ENCODE results near the gene SERTAD3.

SERTAD3 gene

DNA sequence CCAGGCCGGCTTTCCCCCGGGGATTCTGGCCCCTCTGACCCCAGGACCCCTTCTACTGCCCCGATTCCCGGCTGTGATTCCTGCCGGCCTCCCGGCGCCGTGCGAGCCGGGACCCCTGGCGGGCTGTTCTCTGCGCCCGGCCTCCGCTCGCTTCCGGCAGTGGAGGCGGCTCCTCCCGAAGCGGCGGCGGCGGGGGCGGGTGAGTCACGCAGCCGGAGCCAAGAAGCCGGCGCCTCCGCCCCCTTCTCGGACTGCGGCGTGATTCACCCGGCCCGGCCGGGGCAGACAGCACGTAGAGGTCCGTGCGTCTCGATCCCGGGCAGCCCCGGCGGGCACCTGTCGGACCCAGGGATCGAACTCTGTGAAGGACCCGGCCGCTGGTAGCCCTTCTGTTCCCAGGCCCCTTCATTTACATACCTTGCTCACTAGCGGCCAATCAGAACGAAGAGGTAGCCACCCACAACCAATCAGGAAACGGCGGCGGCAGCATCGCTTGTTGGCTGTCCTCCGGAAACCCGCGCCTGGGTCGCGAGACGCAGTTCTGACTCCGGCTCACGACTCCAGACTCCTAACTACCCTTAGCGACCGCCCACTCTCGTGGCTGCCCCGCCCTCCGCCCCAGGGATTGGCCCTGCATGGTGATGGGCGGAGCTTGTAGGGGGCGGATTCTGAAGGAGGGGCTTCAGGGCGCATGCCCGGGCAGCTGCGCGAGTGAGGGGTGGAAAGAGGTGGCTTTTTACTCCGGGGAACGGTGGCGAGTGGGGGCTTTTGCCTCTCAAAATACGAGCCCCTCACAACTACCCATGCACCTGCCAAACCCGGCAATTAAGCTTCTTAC, 18.5 kb downstream of the SERTAD3 start, which contains the start of gene SERTAD1:
SERTAD1 (minus strand) TSS at position 543 of the 838 bp plus-strand sequence. CDS start 2,446 bp downstream, outside the sequence.
- in situ Hi-C loops (cut with MboI; ENCODE audit: low sequenced_read_pairs) = no loop called here

DNA sequence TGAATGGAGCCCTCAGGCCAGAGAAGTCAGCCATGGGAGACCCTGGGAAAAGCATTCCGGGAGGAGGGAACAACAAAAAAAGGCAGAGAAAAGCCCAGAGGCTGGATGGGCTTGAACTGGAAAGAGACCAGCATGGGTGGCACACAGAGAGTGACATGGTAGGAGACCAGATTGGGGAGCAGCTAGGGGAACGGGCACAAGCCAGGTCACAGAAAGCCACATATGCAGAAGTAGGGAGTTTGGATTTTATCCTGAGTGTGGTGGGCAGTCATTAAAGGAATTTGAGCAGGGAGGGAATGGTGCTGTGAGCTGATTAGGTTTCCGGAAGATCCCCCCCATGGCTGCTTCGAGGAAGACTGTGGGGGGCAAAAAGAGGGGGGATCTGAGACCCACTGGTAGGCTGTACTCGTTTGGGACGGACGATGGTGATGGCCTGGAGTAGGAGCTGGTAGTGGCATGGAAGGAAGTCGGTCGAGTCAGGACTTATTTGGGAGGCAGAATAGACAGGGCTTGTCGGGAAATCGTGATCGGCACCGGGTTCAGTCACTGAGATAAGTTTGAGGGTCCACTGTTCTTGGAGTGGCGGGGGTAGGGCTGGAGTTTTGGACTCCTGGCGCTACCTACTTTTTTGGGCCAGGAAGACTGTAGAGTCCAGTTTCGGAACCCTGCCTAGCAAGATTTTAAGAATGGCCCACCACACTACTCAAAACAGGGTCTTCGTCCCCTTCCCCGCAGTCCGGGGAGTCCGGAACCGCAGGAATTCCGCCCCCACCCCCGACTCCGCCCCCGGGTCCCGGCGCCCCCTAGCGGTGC, 19.3 kb downstream of the SERTAD3 start:
- in situ Hi-C loops (cut with MboI; ENCODE audit: low sequenced_read_pairs) = no loop called here

DNA sequence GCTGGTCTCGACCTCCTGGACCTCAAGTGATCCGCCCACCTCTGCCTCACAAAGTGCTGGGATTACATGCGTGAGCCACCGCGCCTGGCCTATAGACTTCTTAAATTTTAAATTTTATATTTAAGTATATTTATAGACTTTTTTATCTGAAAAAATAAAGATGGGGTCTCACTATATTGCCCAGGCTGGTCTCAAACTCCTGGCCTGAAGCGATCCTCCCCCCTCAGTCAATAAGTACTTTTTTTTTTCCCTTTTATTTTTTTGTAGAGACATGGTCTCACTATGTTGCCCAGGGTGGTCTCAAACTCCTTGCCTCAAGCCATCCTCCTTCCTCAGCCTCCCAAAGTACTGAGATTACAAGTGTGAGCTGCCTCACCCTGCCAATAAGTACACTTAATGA, 20.2 kb downstream of the SERTAD3 start:
- in situ Hi-C loops (cut with MboI; ENCODE audit: low sequenced_read_pairs) = no loop called here

DNA sequence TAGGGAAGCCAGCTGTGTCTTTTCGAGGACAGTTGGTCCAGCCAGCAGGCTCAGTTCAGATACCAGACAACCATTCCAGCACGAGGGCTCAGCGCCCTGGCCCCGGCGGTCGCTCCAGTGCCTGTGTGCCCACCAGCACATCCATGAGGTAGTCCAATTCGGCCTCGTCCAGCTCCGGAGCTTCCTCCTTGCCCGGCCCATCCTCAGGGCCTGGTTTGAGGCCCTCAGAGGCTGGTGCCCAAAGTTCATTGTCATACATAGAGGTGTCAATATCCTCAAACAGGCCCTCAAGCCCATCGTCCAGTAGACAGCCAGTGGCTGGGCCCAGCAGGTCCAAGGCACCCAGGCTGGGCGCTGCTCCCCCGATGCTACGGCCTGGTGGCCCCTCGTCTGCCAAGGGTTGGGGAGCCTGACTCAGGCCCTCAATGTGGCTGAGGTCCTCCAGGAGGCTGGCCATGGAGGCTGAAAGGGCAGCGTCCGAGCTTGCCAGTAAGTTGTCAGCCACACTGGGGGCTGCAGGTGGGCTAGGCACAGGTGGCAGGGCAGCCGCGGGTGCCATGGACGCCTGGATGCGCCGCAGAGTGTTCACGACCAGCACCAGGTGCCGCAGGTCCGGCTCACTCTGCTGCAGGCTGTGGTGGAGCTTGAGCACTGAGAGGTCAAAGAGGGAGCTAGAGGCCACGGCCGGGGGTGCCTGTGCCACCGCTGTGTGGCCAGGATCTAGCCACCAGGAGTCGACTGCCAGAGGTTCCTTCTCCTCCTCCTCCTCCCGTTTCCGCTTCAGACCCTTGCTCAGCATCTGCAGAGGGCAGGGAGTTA, 21.2 kb downstream of the SERTAD3 start:
- in situ Hi-C loops (cut with MboI; ENCODE audit: low sequenced_read_pairs) = no loop called here

DNA sequence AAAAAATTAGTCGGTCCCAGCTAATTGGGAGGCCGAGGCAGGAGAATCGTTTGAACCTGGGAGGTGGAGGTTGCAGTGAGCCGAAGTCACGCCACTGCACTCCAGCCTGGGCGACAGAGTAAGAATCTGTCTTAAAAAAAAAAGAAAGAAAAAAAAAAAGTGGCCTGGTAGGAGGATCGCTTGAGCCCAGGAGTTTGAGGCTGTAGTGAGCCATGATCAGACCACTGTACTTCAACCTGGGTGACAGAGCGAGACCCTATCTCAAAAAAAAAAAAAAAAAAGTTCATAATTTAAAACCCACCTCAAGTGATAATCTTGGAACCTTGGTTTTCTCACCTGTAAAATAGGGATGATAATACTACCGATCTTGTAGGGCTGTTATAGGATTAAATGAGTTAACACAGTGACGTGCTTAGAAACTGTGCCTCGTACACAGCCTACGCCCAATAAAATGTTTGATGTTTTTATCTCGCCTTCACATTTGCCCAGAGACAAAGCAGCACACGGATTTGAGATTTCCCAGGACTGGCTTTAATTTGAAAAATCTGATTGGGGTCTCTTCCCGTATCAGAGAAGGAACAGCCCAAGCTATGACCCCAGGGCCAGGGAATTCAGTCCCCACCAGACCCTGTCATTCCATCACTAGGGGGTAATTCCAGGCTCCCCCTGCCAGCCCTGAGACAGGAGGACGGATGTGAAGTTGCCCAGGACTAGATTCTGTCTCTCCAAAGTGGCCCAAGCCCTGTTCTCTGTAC, 22.0 kb downstream of the SERTAD3 start:
- in situ Hi-C loops (cut with MboI; ENCODE audit: low sequenced_read_pairs) = no loop called here

DNA sequence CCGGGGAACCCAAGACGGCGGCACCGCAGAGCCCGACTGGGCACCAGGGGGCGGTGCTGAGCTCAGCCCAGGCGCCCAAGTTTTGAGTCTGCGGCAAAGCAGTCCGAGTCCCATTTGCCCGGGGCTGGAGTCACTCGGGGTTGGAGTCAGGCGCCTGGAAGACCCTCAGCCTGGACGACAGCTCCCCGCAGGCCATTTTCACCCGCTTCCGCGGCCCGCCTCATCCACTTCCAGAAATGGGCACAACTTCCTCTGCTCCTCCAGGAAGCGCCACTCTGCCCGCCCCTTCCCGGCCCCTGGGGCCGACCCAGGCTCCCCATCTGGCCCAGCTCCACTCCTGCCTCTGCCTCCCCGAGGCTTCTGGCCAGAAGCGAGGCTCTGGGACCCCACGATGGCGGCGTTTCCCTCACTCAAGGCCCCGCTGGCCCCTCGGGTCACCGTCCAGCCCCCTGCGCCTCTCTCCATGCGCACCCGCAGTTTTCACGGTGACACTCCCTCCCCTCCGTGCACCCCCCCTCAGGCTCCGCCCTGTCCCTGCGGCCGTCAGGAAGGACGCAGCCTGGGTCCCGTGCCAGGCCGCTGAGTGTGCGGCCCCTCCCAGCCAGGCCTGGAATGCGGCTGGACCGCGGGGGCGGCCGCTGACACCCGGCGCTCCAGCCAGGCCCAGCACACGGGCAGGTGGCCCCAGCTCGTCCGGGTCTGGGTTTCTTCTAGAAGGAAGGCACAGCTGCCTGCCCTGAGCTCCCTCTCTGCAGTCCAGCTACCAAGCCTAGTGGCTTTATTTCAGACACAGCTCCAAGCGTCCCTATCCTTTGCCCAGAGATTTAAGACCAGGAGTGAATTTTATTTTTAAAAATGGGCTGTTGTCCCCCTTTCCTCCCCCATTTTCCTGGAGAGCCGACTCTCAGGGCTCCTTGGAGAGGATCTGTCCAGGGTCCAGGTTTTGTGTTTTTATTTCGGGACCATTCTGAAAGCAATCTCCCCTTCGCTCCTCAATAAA, 23.1 kb downstream of the SERTAD3 start:
- in situ Hi-C loops (cut with MboI; ENCODE audit: low sequenced_read_pairs) = no loop called here

DNA sequence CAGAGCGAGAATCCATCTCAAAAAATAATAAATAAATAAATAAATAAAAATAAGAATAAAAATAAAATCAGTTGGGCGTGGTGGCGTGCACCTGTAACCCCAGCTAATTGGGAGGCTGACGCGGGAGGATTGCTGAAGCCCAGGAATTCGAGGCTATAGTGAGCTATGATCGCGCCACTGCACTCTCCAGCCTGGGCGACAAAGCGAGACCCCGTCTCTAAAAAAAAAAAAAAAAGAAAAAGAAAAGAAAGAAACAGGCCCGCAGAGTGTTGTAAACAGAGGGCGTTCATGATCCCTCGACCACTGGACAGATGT, 23.7 kb downstream of the SERTAD3 start:
- in situ Hi-C loops (cut with MboI; ENCODE audit: low sequenced_read_pairs) = no loop called here

DNA sequence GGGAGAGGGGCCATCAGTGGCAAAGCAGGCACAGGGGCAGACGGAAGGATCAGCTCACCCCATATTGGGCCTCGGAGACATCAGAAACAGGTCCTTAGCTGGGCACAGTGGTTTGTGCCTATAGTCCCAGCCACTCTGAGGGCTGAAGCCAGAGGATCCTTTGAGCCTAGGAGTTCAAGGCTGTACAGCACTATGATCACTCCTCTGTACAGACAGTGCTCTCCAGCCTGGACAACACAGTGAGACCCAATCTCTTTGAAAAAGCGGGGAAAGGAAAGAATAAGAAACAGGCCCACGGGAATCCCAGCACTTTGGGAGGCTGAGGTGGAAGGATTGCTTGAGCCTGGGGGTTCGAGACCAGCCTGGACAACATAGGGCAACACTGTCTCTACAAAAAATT, 24.4 kb downstream of the SERTAD3 start:
- in situ Hi-C loops (cut with MboI; ENCODE audit: low sequenced_read_pairs) = no loop called here

DNA sequence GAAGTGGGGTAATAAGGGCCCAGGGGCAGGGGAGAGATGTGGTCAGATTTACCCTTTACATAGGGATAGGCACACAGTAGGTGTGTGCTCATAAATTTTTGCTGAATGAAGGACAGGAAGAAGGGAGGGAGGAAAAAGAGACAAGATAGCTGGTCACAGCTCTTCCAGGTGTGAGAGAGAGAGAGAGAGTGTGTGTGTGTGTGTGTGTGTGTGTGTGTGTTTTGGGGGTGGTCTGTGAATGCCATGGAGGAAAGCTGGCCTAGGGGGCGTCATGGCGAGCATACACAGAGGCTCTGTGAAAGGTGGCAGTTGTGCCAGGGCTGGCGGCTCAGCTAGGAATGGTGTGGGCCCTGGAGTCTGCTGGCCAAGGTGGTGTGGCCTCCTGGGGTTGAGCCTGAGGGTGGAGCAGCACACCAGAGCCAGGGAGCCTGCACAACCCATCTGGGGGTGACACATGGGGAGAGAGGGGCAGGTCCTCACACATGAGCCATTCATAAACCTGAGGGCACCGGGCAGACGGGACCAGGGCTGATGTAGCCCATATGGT, 25.0 kb downstream of the SERTAD3 start:
- in situ Hi-C loops (cut with MboI; ENCODE audit: low sequenced_read_pairs) = no loop called here

DNA sequence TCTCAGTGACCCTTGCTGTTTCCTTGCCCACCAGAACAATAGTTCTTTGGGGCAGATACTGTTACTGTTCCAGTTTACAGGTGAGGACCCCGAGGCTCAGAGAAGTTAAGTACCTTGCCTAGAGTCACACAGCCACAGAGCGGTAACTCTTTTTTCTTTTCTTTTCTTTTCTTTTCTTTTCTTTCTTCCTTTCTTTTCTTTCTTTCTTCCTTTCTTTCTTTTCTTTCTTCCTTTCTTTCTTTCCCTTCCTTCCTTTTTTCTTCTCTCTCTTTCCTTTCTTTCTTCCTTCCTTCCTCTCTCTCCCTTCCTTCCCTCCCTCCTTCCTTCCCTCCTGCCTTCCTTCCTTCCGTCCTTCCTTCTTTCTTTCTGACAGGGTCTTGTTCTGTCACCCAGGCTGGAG, 26.1 kb downstream of the SERTAD3 start:
- in situ Hi-C loops (cut with MboI; ENCODE audit: low sequenced_read_pairs) = no loop called here

DNA sequence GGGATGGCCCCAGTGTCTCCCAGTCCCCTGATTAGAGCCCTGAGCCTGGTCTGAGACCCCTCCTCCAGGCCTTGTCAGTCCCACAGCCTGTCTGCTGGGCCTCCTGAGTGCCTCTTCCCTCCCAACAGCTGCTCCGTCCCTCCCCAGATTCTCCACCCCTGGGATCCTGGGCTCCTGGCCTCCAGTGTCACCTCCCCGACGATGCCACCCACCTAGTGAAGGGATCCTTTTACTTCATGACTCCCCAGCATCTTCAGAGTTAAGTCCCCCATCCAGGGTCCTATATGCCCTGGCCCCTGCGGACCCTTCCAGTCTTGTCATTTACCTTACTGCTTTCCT, 26.5 kb downstream of the SERTAD3 start:
- in situ Hi-C loops (cut with MboI; ENCODE audit: low sequenced_read_pairs) = no loop called here

DNA sequence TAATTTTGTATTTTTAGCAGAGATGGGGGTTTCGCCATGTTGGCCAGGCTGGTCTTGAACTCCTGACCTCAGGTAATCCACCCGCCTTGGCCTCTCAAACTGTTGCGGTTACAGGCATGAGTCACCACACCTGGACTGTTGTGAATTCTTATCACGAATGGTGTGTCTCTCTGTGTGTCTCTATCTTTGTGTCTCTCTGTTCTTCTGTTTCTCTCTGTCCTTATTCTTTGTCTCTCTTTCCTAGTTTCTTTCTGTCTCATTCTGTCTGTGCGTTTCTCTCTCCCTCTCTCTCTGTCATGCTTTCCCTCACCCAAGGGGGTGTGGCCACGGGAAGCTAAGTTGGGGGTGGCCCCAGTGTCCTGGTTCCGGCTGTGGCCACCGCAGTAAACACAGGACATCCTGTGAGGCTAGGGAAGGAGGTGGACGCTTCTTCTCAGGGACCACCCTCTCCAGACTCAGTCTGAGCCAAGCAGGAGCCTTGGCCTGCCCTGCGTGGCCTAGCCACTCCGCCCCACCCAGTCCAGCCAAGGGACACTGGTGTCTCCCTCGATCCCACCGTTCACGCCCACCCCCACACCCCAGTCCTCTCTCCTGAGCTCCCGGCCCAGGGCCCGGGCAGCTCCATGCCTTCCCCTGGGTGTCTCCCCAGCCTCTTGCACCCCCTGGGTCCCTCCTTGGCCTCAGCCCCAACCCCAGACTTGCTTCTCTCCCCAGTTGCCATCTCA, 27.1 kb downstream of the SERTAD3 start:
- in situ Hi-C loops (cut with MboI; ENCODE audit: low sequenced_read_pairs) = no loop called here

DNA sequence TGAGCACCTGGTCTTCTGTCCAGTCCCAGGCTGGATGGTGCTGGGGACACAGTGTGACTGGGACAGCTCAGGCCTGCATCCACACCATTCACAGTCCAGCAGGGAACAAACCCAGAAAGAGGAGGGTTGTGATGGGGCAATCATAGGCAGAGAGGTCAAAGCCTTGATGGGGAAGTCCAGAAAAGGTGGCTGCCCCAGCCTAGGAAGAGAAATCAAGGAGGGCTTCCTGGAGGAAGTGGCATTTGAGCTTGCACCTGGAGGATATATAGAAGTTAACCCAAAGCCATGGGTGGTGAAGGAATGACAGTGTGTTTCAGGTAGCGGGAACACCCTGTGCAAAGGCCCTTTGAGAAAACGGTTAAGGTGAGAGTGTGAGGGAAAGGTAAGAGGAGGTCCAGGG, 28.4 kb downstream of the SERTAD3 start:
- in situ Hi-C loops (cut with MboI; ENCODE audit: low sequenced_read_pairs) = no loop called here

DNA sequence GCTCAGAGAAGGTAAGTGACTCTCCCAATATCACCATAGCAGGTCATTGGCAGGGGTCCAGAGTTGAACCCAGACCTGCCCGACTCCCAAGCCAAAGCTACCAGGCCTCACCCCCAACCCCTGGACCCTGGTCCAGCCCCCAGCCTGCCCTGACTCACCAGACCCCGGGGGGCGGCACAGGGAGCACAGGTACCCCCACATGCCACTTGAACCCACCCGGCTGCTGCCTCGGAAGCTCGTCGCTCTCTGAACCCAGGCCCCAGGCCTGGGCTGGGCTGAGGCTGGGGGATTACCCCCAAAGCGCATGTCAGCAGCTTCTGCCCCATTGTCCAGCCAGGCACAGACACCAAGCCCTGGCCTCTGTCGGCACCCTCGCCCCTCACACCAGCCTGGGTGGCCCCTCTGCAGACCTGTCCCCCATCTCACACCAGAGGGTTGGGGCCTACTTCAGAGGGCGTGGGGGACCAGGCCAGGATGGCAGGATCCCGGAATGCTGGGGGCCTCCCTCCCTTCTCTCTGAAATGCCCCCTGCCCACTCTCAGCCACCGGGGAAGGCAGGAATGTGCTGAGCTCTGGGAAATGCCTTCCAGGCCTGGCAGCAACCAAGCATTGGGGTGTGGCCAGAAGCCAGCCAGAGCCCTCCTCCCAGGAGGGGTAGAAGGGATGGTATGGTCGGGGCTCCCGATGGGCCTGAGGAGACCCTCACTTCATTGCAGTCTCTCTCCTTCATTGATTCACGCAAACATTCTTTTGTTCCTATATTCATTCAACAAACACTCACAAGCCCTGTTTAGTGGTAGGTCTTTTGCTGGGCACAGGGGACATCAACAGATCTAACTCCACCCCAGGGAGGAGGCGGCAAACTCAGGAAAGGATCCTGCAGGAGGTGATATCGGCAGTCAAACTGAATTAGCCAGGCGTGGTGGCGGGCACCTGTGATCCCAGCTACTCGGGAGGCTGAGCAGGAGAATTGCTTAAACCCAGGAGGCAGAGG, 29.3 kb downstream of the SERTAD3 start:
- in situ Hi-C loops (cut with MboI; ENCODE audit: low sequenced_read_pairs) = no loop called here

DNA sequence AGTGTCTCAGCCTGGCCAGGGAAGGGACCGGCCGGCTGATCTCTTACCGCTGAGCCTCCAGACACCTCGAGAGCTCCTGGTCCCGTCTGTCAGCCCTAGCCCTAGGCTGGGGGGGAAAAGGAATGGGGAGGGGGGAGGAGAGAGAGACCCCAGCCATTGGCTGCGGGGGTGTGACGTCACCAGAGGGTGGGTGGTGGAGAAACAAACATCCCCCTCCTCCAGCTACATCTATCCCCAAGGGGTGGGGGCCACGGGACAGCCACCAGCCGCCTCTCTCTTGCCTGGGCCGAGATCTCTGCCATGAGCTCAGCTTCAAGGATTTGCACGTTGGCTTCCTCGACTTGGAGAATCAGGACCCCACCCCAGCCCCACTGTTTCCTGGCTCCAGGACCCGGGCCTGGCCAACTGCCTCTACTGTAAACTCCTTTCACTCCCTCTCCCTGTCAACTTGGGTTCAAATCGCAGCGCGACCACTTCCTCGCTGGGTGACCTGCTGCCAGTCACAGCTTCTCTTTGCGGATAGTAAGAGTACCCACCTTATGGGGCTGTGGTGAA, 30.8 kb downstream of the SERTAD3 start, which contains the start of gene PRX:
PRX (minus strand) TSS at position 88 of the 555 bp plus-strand sequence. CDS start 5,446 bp downstream, outside the sequence.
- in situ Hi-C loops (cut with MboI; ENCODE audit: low sequenced_read_pairs) = no loop called here

DNA sequence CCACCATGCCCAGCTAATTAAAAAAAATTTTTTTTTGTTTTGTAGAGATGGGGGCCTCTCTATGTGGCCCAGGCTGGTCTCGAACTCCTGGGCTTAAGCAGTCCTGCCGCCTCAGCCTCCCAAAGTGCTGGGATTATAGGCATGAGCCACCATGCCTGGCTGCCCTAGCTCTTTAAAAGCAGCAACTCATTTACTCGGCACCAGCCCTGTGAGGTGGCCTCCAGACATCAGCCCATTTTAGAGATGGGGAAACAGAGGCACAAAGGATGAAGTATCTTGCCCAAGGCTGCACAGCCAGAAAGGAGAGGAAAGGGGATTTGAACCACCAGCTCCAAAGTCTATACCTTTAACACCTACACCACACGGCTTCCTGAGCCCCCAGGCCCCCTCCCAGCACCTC, 31.3 kb downstream of the SERTAD3 start:
- in situ Hi-C loops (cut with MboI; ENCODE audit: low sequenced_read_pairs) = no loop called here

DNA sequence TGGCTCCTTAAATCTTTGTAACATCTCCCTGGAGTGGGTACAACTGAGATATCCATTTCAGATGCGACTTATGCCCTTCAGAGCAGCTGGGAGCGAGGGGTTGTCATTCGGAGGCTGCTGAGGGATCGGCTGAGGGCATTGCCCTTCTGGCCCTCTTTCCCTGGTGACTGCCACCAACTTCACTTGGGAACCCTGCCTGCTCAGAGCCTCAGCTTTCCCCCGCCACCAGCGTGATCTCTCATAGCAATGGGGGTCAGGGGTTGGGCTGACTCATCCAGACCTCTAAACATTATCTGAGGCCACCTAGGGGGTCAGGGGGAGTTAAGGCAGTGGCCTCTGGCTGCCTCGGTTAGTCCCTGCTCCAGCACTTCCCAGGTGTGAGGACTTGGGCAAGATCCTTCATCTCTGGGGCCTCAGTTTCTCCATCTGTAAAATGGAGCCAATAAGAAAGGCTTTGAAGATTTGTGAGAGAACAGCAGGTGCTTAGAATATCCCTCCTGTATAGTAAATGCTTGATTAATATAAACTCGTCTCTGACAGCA, 32.1 kb downstream of the SERTAD3 start:
- in situ Hi-C loops (cut with MboI; ENCODE audit: low sequenced_read_pairs) = no loop called here
